ENCODE results near the gene DDX17. TPM values are rescaled to one million over a fixed set of nuclear protein-coding genes. Genes with fewer than 3 reads are reported as not detected.

DDX17 gene
- total and polyA plus RNA-seq, 2 donors (not counting 1 experiment from before 2014, with no cell fraction given), result 325 to 362 TPM

GRCh38 chr22:38451404-38451803 is 54.7 kb downstream of the DDX17 start:
- TF ChIP-seq CTCF (conservative IDR thresholded peaks at IDR 0.05 in 1 of 2, IDR thresholded peaks at IDR 0.05 in 1 of 2; ENCODE audit: low read depth in 1 of 2, low read length in 2 of 2) (no peak), EZH2 (IDR thresholded peaks at IDR 0.05; ENCODE audit: low read length, missing control alignments) (peak; percentile 45)
- no peaks in the 10 kb centered on the region for H3K4me1 ChIP-seq (ENCODE audit: control insufficient read depth, extremely low read depth, insufficient read depth, low read length)
- no peak overlapping the region for H3K9ac ChIP-seq (ENCODE audit: insufficient read depth, low read length)
- H3K36me3 ChIP-seq (ENCODE audit: control insufficient read depth, insufficient read depth, low read length), result no peaks in the 10 kb centered on the region
- H3K79me2 ChIP-seq (ENCODE audit: control insufficient read depth, insufficient read depth, low read length), result no peaks in the 10 kb centered on the region
- H3K4me3 ChIP-seq (replicated peaks in 1 of 4; ENCODE audit: control extremely low read depth in 1 of 4, insufficient read depth in 1 of 4, low read depth in 3 of 4, low read length in 4 of 4), result no peak overlapping the region
- peaks cover 37% of the 10 kb centered on the region for H3K27me3 ChIP-seq (ENCODE audit: control insufficient read depth, insufficient read depth, low read length)
- no peaks in the 10 kb centered on the region for H3K9me3 ChIP-seq (ENCODE audit: control insufficient read depth, insufficient read depth, low read depth, low read length)
- no peak overlapping the region for H3K27ac ChIP-seq (ENCODE audit: insufficient read depth, low read length)
- no peak for DNase-seq (ENCODE audit: low read depth in 2 of 2)
- no peaks in the 10 kb centered on the region for H4K20me1 ChIP-seq (ENCODE audit: control insufficient read depth, extremely low read depth, insufficient read depth, low read length)
- H3K4me2 ChIP-seq (ENCODE audit: extremely low read depth, insufficient read depth, low read length), result no peak overlapping the region
- no peak overlapping the region for H2AFZ ChIP-seq (ENCODE audit: low read length)

- Histone ChIP-seq H3K4me2 (ENCODE audit: extremely low read depth, insufficient read depth, low read length) (no peak overlapping the region), H3K27me3 (ENCODE audit: control insufficient read depth, insufficient read depth, low read length) (peaks cover 32% of the 10 kb centered on the region), H4K20me1 (ENCODE audit: control insufficient read depth, extremely low read depth, insufficient read depth, low read length) (no peaks in the 10 kb centered on the region), H3K9me3 (ENCODE audit: control insufficient read depth, insufficient read depth, low read depth, low read length) (no peaks in the 10 kb centered on the region), H3K9ac (ENCODE audit: insufficient read depth, low read length) (no peak overlapping the region), H2AFZ (ENCODE audit: low read length) (no peak overlapping the region), H3K36me3 (ENCODE audit: control insufficient read depth, insufficient read depth, low read length) (no peaks in the 10 kb centered on the region), H3K27ac (ENCODE audit: insufficient read depth, low read length) (no peak overlapping the region), H3K79me2 (ENCODE audit: control insufficient read depth, insufficient read depth, low read length) (no peaks in the 10 kb centered on the region), H3K4me3 (replicated peaks in 1 of 4; ENCODE audit: control extremely low read depth in 1 of 4, insufficient read depth in 1 of 4, low read depth in 3 of 4, low read length in 4 of 4) (no peak overlapping the region), H3K4me1 (ENCODE audit: control insufficient read depth, extremely low read depth, insufficient read depth, low read length) (no peaks in the 10 kb centered on the region)
- DNase-seq (ENCODE audit: low read depth in 2 of 2), result no peak
- TF ChIP-seq CTCF (conservative IDR thresholded peaks at IDR 0.05 in 1 of 2, IDR thresholded peaks at IDR 0.05 in 1 of 2; ENCODE audit: low read depth in 1 of 2, low read length in 2 of 2) (no peak), EZH2 (IDR thresholded peaks at IDR 0.05; ENCODE audit: low read length, missing control alignments) (no peak)
These were observed 55.8 kb downstream of the DDX17 start for GRCh38 chr22:38450234-38450797.

- Histone ChIP-seq H3K36me3 (ENCODE audit: control insufficient read depth, insufficient read depth, low read length) (no peaks in the 10 kb centered on the region), H3K27ac (ENCODE audit: insufficient read depth, low read length) (no peak overlapping the region), H3K27me3 (ENCODE audit: control insufficient read depth, insufficient read depth, low read length) (peaks cover 31% of the 10 kb centered on the region), H3K79me2 (ENCODE audit: control insufficient read depth, insufficient read depth, low read length) (no peaks in the 10 kb centered on the region), H3K9ac (ENCODE audit: insufficient read depth, low read length) (no peak overlapping the region), H3K4me3 (replicated peaks in 1 of 4; ENCODE audit: control extremely low read depth in 1 of 4, insufficient read depth in 1 of 4, low read depth in 3 of 4, low read length in 4 of 4) (no peak overlapping the region), H4K20me1 (ENCODE audit: control insufficient read depth, extremely low read depth, insufficient read depth, low read length) (no peaks in the 10 kb centered on the region), H3K4me2 (ENCODE audit: extremely low read depth, insufficient read depth, low read length) (no peak overlapping the region), H3K9me3 (ENCODE audit: control insufficient read depth, insufficient read depth, low read depth, low read length) (no peaks in the 10 kb centered on the region), H3K4me1 (ENCODE audit: control insufficient read depth, extremely low read depth, insufficient read depth, low read length) (no peaks in the 10 kb centered on the region), H2AFZ (ENCODE audit: low read length) (no peak overlapping the region)
- no peak for DNase-seq (ENCODE audit: low read depth in 2 of 2)
- TF ChIP-seq CTCF (conservative IDR thresholded peaks at IDR 0.05 in 1 of 2, IDR thresholded peaks at IDR 0.05 in 1 of 2; ENCODE audit: low read depth in 1 of 2, low read length in 2 of 2) (no peak), EZH2 (IDR thresholded peaks at IDR 0.05; ENCODE audit: low read length, missing control alignments) (no peak)
These were observed 56.3 kb downstream of the DDX17 start for GRCh38 chr22:38449776-38450175.
